Prostate gland (tissue), 2 donors: Measurements from ENCODE around the gene TMC5. TPM values are rescaled to one million over a fixed set of nuclear protein-coding genes. Genes with fewer than 3 reads are reported as not detected.

Experiments used
- DNase-seq: peaks from one replicate; pipeline ENCODE4 v3.0.0-alpha.2; 2019; ENCODE audit warnings: low spot score
- H3K27ac ChIP-seq, 2 donors: fragments of 200-600 bp; sonication (generic); 2 replicates each; pipeline ENCODE4 v1.5.1; 2017 to 2019
- H3K27me3 ChIP-seq: fragments of 200-600 bp; sonication (generic); replicated peaks from 2 replicates; pipeline ENCODE4 v1.5.1; 2019; ENCODE audit not compliant: insufficient read depth
- H3K36me3 ChIP-seq, 2 donors: fragments of 200-600 bp; sonication (generic); 1 replicate in 1 of 2; 2 replicates in 1 of 2; pipeline versions ENCODE4 v1.5.1 to v1.8.1; 2017 to 2019
- H3K4me1 ChIP-seq: fragments of 200-600 bp; sonication (generic); replicated peaks from 2 replicates; pipeline ENCODE4 v1.5.1; 2019
- H3K4me3 ChIP-seq, 2 donors: fragments of 200-600 bp; sonication (generic); 2 replicates each; pipeline ENCODE4 v1.5.1; 2017 to 2019
- H3K9me3 ChIP-seq: fragments of 200-600 bp; sonication (generic); 2 replicates; pipeline ENCODE4 v1.5.1; 2017
- CTCF ChIP-seq, 4 experiments: fragments of 200-600 bp in 2 of 4; fragments of 450-650 bp in 2 of 4; sonication (generic) in 2 of 4; IDR thresholded peaks; 1 replicate in 3 of 4; 2 replicates in 1 of 4; pipeline ENCODE4 v1.5.1; 2016 to 2019; ENCODE audit warnings: antibody characterized with exemption in 4 of 4, mild to moderate bottlenecking in 2 of 4, moderate library complexity in 2 of 4
- POLR2A ChIP-seq: fragments of 450-650 bp; IDR thresholded peaks from one replicate; pipeline ENCODE4 v1.6.1; 2016; ENCODE audit warnings: antibody characterized with exemption, mild to moderate bottlenecking
- POLR2AphosphoS5 ChIP-seq: sonication (generic); formaldehyde crosslinking; IDR thresholded peaks from one replicate; pipeline ENCODE4 v1.6.1; 2017; ENCODE audit warnings: antibody characterized with exemption
- WGBS: methylation state at CpG from one replicate; pipeline ENCODE4 v1.1.5; 2018; 5-methylcytosine and 5-hydroxymethylcytosine counted together
- intact Hi-C: fragments of 100-400 bp; cut with DNase I; formaldehyde crosslinking; loops from one replicate; pipeline ENCODE4 v1.14.2; 2022
- total RNA-seq, 2 donors: library from RNA; depleted of rRNA; stranded (reverse); fragments of >200 nt; gene quantifications; one replicate each; pipeline ENCODE4 v1.1.0, GENCODE V29; 2016

The TMC5 gene
- total RNA-seq, 2 donors from 2014 or later, result 24.5 to 54.8 TPM

- H3K27ac ChIP-seq, result peak overlapping the region in 1 of 2 donors; percentile 73
- no peaks in the 10 kb centered on the region for H3K4me1 ChIP-seq
- H3K9me3 ChIP-seq, result no peaks in the 10 kb centered on the region
- 52% methylated on average over 3 of the region's 3 CpGs for WGBS
- no peaks in the 10 kb centered on the region for H3K36me3 ChIP-seq
- intact Hi-C loops, result no loop called here
- TF ChIP-seq POLR2A (no peak), POLR2AphosphoS5 (peak; percentile 71), CTCF (IDR thresholded peaks at IDR 0.05) (no peak)
- no peak overlapping the region for H3K4me3 ChIP-seq
- DNase-seq, result peak; percentile 21
- H3K27me3 ChIP-seq, result no peaks in the 10 kb centered on the region
Measured at GRCh38 chr16:19484096-19484495, 66.4 kb downstream of the TMC5 start.

GRCh38 chr16:19485611-19486010, 67.9 kb downstream of the TMC5 start:
- H3K27me3 ChIP-seq, result no peaks in the 10 kb centered on the region
- intact Hi-C loops, result no loop called here
- H3K36me3 ChIP-seq, result no peaks in the 10 kb centered on the region
- no peak for TF ChIP-seq CTCF (IDR thresholded peaks at IDR 0.05)
- TF ChIP-seq POLR2AphosphoS5, result no peak
- no peak for TF ChIP-seq POLR2A
- H3K27ac ChIP-seq, result no peak overlapping the region
- no peaks in the 10 kb centered on the region for H3K9me3 ChIP-seq
- WGBS, result 91% methylated on average over 5 of the region's 5 CpGs
- H3K4me1 ChIP-seq, result no peaks in the 10 kb centered on the region
- H3K4me3 ChIP-seq, result no peak overlapping the region
- DNase-seq, result no peak

GRCh38 chr16:19486051-19486450, 68.4 kb downstream of the TMC5 start:
- H3K4me3 ChIP-seq, result no peak overlapping the region
- TF ChIP-seq POLR2A (no peak), POLR2AphosphoS5 (no peak), CTCF (IDR thresholded peaks at IDR 0.05) (no peak)
- H3K27ac ChIP-seq, result no peak overlapping the region
- 90% methylated on average over 4 of the region's 4 CpGs for WGBS
- no peak for DNase-seq
- H3K4me1 ChIP-seq, result no peaks in the 10 kb centered on the region
- intact Hi-C loops, result no loop called here
- H3K27me3 ChIP-seq, result no peaks in the 10 kb centered on the region
- H3K9me3 ChIP-seq, result no peaks in the 10 kb centered on the region
- no peaks in the 10 kb centered on the region for H3K36me3 ChIP-seq

- H3K36me3 ChIP-seq, result no peaks in the 10 kb centered on the region
- no peak overlapping the region for H3K4me3 ChIP-seq
- DNase-seq, result no peak
- WGBS, result 93% methylated on average over 10 of the region's 10 CpGs
- intact Hi-C loops, result no loop called here
- H3K4me1 ChIP-seq, result no peaks in the 10 kb centered on the region
- no peaks in the 10 kb centered on the region for H3K9me3 ChIP-seq
- no peak overlapping the region for H3K27ac ChIP-seq
- H3K27me3 ChIP-seq, result no peaks in the 10 kb centered on the region
- TF ChIP-seq POLR2A (no peak), POLR2AphosphoS5 (no peak), CTCF (IDR thresholded peaks at IDR 0.05) (no peak)
Measured at GRCh38 chr16:19486750-19487325, 69.2 kb downstream of the TMC5 start.

GRCh38 chr16:19488213-19488640, 70.5 kb downstream of the TMC5 start:
- Histone ChIP-seq H3K36me3 (no peaks in the 10 kb centered on the region), H3K4me3 (no peak overlapping the region), H3K27ac (no peak overlapping the region), H3K4me1 (no peaks in the 10 kb centered on the region), H3K27me3 (no peaks in the 10 kb centered on the region), H3K9me3 (no peaks in the 10 kb centered on the region)
- DNase-seq, result no peak
- intact Hi-C loops, result no loop called here
- 76% methylated on average over 4 of the region's 4 CpGs for WGBS
- TF ChIP-seq CTCF (IDR thresholded peaks at IDR 0.05) (no peak), POLR2AphosphoS5 (no peak), POLR2A (no peak)
